Endothelial cell of umbilical vein (primary cell): ENCODE measurements around the gene PDCD1LG2. TPM values are rescaled to one million over a fixed set of nuclear protein-coding genes. Genes with fewer than 3 reads are reported as not detected.

Experiments
- BruUV-seq: library from RNA; stranded (reverse); fragments of 400-500 nt; replicated peaks from 2 replicates; lab custom pipeline; 2021; lab: Mats Ljungman, UMichigan
- CTCF ChIA-PET: fragments of 300-600, 350-600 bp; sonication (Branson Sonifier 250); formaldehyde crosslinking; loops from one replicate; lab custom pipeline; 2021; ENCODE audit warnings: antibody characterized with exemption, inconsistent platforms; lab: Charles Lee
- POLR2A ChIA-PET: fragments of 300-600, 350-600 bp; sonication (Branson Sonifier 250); formaldehyde crosslinking; loops from one replicate; lab custom pipeline; 2021; ENCODE audit warnings: antibody characterized with exemption, inconsistent platforms; lab: Charles Lee
- DNase-seq: peaks from one replicate; pipeline ENCODE4 v3.0.0-alpha.2; 2011; ENCODE audit warnings: low read depth, low spot score
- FAIRE-seq: peaks from 2 replicates; lab custom pipeline; 2011; peaks lifted over from hg19 to GRCh38; lab: Jason Lieb, UNC
- H2AFZ ChIP-seq: 2 replicates; pipeline ENCODE4 v1.6.0; 2012; ENCODE audit warnings: low read depth, low read length, control low read depth, inconsistent platforms
- H3K27ac ChIP-seq: 2 replicates; pipeline ENCODE4 v1.5.1; 2011; ENCODE audit warnings: low read depth, mild to moderate bottlenecking, control low read depth, low read length, moderate library complexity; ENCODE audit not compliant: insufficient read depth
- H3K27me3 ChIP-seq, 2 experiments: 2 replicates each; pipeline versions ENCODE4 v1.6.0 to v1.6.1; 2011; ENCODE audit warnings: low read length in 2 of 2, mixed read lengths in 1 of 2; ENCODE audit not compliant: control insufficient read depth in 2 of 2, insufficient read depth in 2 of 2
- H3K36me3 ChIP-seq, 2 experiments: 2 replicates in 1 of 2; 3 replicates in 1 of 2; pipeline ENCODE4 v1.5.1; 2011; ENCODE audit warnings: low read length in 2 of 2, mild to moderate bottlenecking in 1 of 2, moderate library complexity in 1 of 2; ENCODE audit not compliant: control insufficient read depth in 2 of 2, insufficient read depth in 2 of 2; ENCODE audit errors: extremely low read depth in 1 of 2
- H3K4me1 ChIP-seq: 3 replicates; pipeline ENCODE4 v1.5.1; 2011; ENCODE audit warnings: mild to moderate bottlenecking, low read length; ENCODE audit not compliant: control insufficient read depth, insufficient read depth; ENCODE audit errors: extremely low read depth
- H3K4me2 ChIP-seq: 2 replicates; pipeline ENCODE4 v1.6.1; 2011; ENCODE audit warnings: low read length, control low read depth, mixed read lengths; ENCODE audit not compliant: insufficient read depth
- H3K4me3 ChIP-seq, 3 experiments: fragments of 200-600 bp in 1 of 3; sonication (generic), shearing (Covaris generic) in 1 of 3; replicated peaks in 1 of 3; 2 replicates each; pipeline ENCODE4 v1.5.1; 2011 to 2016; ENCODE audit warnings: control low read depth in 3 of 3, low read length in 3 of 3, mild to moderate bottlenecking in 2 of 3, inconsistent platforms in 1 of 3, low read depth in 1 of 3, moderate library complexity in 1 of 3; ENCODE audit not compliant: insufficient read depth in 1 of 3
- H3K79me2 ChIP-seq: 2 replicates; pipeline ENCODE4 v1.6.0; 2012; ENCODE audit warnings: low read length, inconsistent platforms; ENCODE audit not compliant: control insufficient read depth, insufficient read depth
- H3K9ac ChIP-seq: replicated peaks from 2 replicates; pipeline ENCODE3; 2011; ENCODE audit warnings: low read length, control low read depth; ENCODE audit not compliant: insufficient read depth; ENCODE audit errors: extremely low read depth
- H3K9me1 ChIP-seq: replicated peaks from 3 replicates; pipeline ENCODE4 v1.6.0; 2011; ENCODE audit warnings: mild to moderate bottlenecking, low read length; ENCODE audit not compliant: control insufficient read depth, insufficient read depth; ENCODE audit errors: extremely low read depth
- H3K9me3 ChIP-seq: replicated peaks from 2 replicates; pipeline ENCODE4 v1.5.1; 2012; ENCODE audit warnings: low read length, inconsistent platforms; ENCODE audit not compliant: control insufficient read depth, insufficient read depth
- H4K20me1 ChIP-seq: replicated peaks from 2 replicates; pipeline ENCODE3; 2011; ENCODE audit warnings: mild to moderate bottlenecking, low read length; ENCODE audit not compliant: control insufficient read depth, insufficient read depth; ENCODE audit errors: extremely low read depth
- CTCF ChIP-seq, 2 donors: IDR thresholded peaks; 1 replicate in 1 of 2; 2 replicates in 1 of 2; pipeline ENCODE4 v1.5.1; 2011; ENCODE audit warnings: low read length in 2 of 2, mild to moderate bottlenecking in 2 of 2, moderate library complexity in 2 of 2, control low read depth in 1 of 2, inconsistent platforms in 1 of 2, low read depth in 1 of 2; ENCODE audit not compliant: insufficient read depth in 1 of 2; ENCODE audit errors: extremely low read depth in 1 of 2
- EZH2 ChIP-seq: IDR thresholded peaks from 2 replicates; pipeline ENCODE4 v1.6.1; 2012; ENCODE audit warnings: borderline replicate concordance, low read depth, mild to moderate bottlenecking, moderate library complexity, low read length, inconsistent platforms; ENCODE audit not compliant: severe bottlenecking
- FOS ChIP-seq: IDR thresholded peaks from 2 replicates; pipeline ENCODE4 v1.6.1; 2011; ENCODE audit warnings: mild to moderate bottlenecking, low read length, moderate library complexity, borderline replicate concordance; ENCODE audit not compliant: insufficient read depth
- GATA2 ChIP-seq: IDR thresholded peaks from 2 replicates; pipeline ENCODE4 v1.7.0; 2011; ENCODE audit warnings: low read depth, mild to moderate bottlenecking, moderate library complexity, mixed read lengths, low read length; ENCODE audit not compliant: insufficient read length, insufficient read depth
- JUN ChIP-seq: IDR thresholded peaks from 2 replicates; pipeline ENCODE4 v1.6.1; 2011; ENCODE audit warnings: borderline replicate concordance, low read depth; ENCODE audit not compliant: insufficient read length, insufficient read depth
- MAX ChIP-seq: IDR thresholded peaks from 2 replicates; pipeline ENCODE4 v1.6.1; 2011; ENCODE audit not compliant: insufficient read depth, insufficient read length
- MYC ChIP-seq: IDR thresholded peaks from one replicate; pipeline ENCODE4 v1.6.1; 2011; ENCODE audit warnings: mild to moderate bottlenecking, low read depth, low read length
- POLR2A ChIP-seq: IDR thresholded peaks from 2 replicates; pipeline ENCODE4 v1.6.1; 2012; ENCODE audit warnings: low read depth, mild to moderate bottlenecking, control low read depth, low read length
- POLR2AphosphoS5 ChIP-seq: IDR thresholded peaks from 2 replicates; pipeline ENCODE4 v1.6.1; 2012; ENCODE audit warnings: low read depth, mild to moderate bottlenecking, control low read depth, low read length, moderate library complexity; ENCODE audit not compliant: insufficient read depth
- dilution Hi-C: fragments of 300-500 bp; cut with MboI; formaldehyde crosslinking; loops from one replicate; pipeline ENCODE4 v1.15.0; 2019; ENCODE audit warnings: low sequenced_read_pairs; ENCODE audit not compliant: extremely low pct_ligation_motif_present
- intact Hi-C: fragments of 100-400 bp; cut with micrococcal nuclease; formaldehyde crosslinking; loops from one replicate; pipeline ENCODE4 v1.10.0; 2022
- polyA plus RNA-seq, 4 experiments: library from polyadenylated mRNA; depleted of rRNA in 3 of 4; stranded (reverse) in 3 of 4; unstranded in 1 of 4; fragments of >200 nt; gene quantifications; 2 replicates each; pipeline versions ENCODE4 v1.2.1 to v1.2.3, GENCODE V29; 2011 to 2012; ENCODE audit warnings: missing spikeins in 1 of 4
- total RNA-seq: library from RNA; stranded (reverse); gene quantifications from 2 replicates; pipeline ENCODE4 v1.2.3, GENCODE V29; 2021

The PDCD1LG2 gene
- total and polyA plus RNA-seq, 2 donors (not counting 3 experiments of a cell fraction or from before 2014, with no cell fraction given) = 7.9 to 9.5 TPM

- Histone ChIP-seq H3K79me2 (no peaks in the 10 kb centered on the region), H3K27ac (no peak overlapping the region), H3K9me3 (no peaks in the 10 kb centered on the region), H3K9ac (no peak overlapping the region), H3K27me3 (no peaks in the 10 kb centered on the region), H3K36me3 (no peaks in the 10 kb centered on the region), H3K9me1 (no peaks in the 10 kb centered on the region), H3K4me3 (no peak overlapping the region), H2AFZ (no peak overlapping the region), H4K20me1 (no peaks in the 10 kb centered on the region), H3K4me1 (peaks cover 10% of the 10 kb centered on the region), H3K4me2 (no peak overlapping the region)
- BruUV-seq = no TSS peak
- intact Hi-C loops = loop anchor here (5.0 kb wide), 1 partner anchor 605 kb away; the partner anchor contains the start of gene JAK2
- dilution Hi-C loops = no loop called here
- no peak for TF ChIP-seq MYC
- TF ChIP-seq JUN = no peak
- ChIA-PET CTCF (interaction anchor here (0.6 kb wide), 1 partner anchor 8 kb away, joined by 4 read pairs; no protein-coding TSS in a partner anchor), POLR2A (no interaction called here)
- DNase-seq (no peak), FAIRE-seq (no peak)
Observed at GRCh38 chr9:5592231-5592630, 81.9 kb downstream of the PDCD1LG2 start.

GRCh38 chr9:5592904-5593303, 82.6 kb downstream of the PDCD1LG2 start:
- Histone ChIP-seq H3K4me1 (peaks cover 6% of the 10 kb centered on the region), H3K9me3 (no peaks in the 10 kb centered on the region), H3K4me2 (no peak overlapping the region), H3K27ac (no peak overlapping the region), H4K20me1 (no peaks in the 10 kb centered on the region), H3K27me3 (no peaks in the 10 kb centered on the region), H3K4me3 (no peak overlapping the region), H2AFZ (no peak overlapping the region), H3K79me2 (no peaks in the 10 kb centered on the region), H3K36me3 (no peaks in the 10 kb centered on the region), H3K9ac (no peak overlapping the region), H3K9me1 (no peaks in the 10 kb centered on the region)
- ChIA-PET POLR2A (no interaction called here), CTCF (no interaction called here)
- intact Hi-C loops = loop anchor here (5.0 kb wide), 1 partner anchor 606 kb away; the partner anchor contains the start of gene JAK2
- BruUV-seq = no TSS peak
- DNase-seq (no peak), FAIRE-seq (no peak)
- TF ChIP-seq MAX = no peak
- no peak for TF ChIP-seq MYC
- no peak for TF ChIP-seq FOS
- TF ChIP-seq JUN = no peak
- no peak for TF ChIP-seq CTCF (IDR thresholded peaks at IDR 0.05; ENCODE audit: extremely low read depth in 1 of 2, insufficient read depth in 1 of 2, low read depth in 1 of 2, low read length in 2 of 2)
- TF ChIP-seq GATA2 = no peak
- TF ChIP-seq EZH2 = no peak
- TF ChIP-seq POLR2AphosphoS5 = no peak
- TF ChIP-seq POLR2A = no peak
- dilution Hi-C loops = no loop called here
